ENCODE data around the gene MEGF9.

DNA sequence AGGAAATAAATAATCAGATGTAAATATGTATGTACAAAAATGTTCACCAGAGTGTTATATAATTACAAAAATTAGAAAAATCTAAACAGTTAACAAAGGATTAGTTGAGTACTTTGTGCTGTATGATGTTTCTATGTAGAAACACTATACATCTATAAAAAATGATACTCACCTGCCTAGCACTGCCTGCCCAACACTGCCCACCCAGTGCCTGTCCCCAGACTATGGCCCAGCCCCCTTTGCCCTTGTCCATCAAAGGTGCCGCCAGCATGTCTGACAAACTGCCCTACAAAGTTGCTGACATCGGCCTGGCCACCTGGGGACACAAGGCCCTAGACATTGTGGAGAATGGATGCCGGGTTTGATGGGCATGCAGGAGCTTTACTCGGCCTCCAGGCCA, 6.1 kb upstream of the MEGF9 start:
- no peak for TF ChIP-seq CTCF (IDR thresholded peaks at IDR 0.05)
- no peak for TF ChIP-seq POLR2A (IDR thresholded peaks at IDR 0.05)

Data from adrenal gland (tissue), 5 donors.